Measurements from ENCODE around the gene IL19. TPM values are rescaled to one million over a fixed set of nuclear protein-coding genes. Genes with fewer than 3 reads are reported as not detected.
A peak's percentile ranks its signal among the peaks of the same experiment; 100 is the strongest.

Gene IL19
- total and polyA plus RNA-seq, 9 of the 15 experiments (the other 6 are each of a cell fraction or from before 2014, with no cell fraction given) = not detected

DNA sequence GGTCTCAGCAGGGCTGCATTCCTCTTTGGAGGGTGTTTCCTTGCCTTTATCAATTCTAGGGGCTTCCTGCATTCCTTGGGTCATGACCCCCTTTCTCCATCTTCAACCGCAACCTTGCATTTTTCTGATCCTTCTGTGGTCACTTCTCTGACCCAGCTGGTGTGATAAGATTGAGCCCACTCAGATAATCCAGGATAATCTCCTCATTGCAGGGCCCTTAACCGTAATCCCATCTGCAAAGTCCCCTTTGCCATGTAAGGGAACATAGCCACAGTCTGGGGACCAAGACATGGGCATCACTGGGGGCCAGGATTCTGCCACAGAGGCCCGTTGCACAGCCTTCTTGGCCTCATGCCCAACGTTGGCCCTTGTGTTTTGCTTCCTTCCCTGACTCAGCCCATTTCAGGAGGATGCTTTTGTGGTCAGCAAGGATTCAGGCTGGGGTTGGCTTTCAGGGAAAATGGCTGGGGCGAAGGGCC lies 35.0 kb upstream of the IL19 start (continued):
- TF ChIP-seq, protein P1, sequence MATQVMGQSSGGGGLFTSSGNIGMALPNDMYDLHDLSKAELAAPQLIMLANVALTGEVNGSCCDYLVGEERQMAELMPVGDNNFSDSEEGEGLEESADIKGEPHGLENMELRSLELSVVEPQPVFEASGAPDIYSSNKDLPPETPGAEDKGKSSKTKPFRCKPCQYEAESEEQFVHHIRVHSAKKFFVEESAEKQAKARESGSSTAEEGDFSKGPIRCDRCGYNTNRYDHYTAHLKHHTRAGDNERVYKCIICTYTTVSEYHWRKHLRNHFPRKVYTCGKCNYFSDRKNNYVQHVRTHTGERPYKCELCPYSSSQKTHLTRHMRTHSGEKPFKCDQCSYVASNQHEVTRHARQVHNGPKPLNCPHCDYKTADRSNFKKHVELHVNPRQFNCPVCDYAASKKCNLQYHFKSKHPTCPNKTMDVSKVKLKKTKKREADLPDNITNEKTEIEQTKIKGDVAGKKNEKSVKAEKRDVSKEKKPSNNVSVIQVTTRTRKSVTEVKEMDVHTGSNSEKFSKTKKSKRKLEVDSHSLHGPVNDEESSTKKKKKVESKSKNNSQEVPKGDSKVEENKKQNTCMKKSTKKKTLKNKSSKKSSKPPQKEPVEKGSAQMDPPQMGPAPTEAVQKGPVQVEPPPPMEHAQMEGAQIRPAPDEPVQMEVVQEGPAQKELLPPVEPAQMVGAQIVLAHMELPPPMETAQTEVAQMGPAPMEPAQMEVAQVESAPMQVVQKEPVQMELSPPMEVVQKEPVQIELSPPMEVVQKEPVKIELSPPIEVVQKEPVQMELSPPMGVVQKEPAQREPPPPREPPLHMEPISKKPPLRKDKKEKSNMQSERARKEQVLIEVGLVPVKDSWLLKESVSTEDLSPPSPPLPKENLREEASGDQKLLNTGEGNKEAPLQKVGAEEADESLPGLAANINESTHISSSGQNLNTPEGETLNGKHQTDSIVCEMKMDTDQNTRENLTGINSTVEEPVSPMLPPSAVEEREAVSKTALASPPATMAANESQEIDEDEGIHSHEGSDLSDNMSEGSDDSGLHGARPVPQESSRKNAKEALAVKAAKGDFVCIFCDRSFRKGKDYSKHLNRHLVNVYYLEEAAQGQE (IDR thresholded peaks at IDR 0.05; ENCODE audit: borderline replicate concordance) = no peak
- TF ChIP-seq, protein P1 (CRISPR knock-in tag; IDR thresholded peaks at IDR 0.05; ENCODE audit: low read depth) = no peak
- TF ChIP-seq ZNF239 (CRISPR knock-in tag; IDR thresholded peaks at IDR 0.05) (peak; percentile 53; the same call in 1 of the 2 replicates), FOXA3 (CRISPR knock-in tag; conservative IDR thresholded peaks at IDR 0.05 in 1 of 2, IDR thresholded peaks at IDR 0.05 in 1 of 2) (peak; percentile 46 to 56; a peak in 2 of 4 replicates), VEZF1 (CRISPR knock-in tag; IDR thresholded peaks at IDR 0.05) (peak; percentile 66), NFYB (IDR thresholded peaks at IDR 0.05; ENCODE audit: extremely low read depth, insufficient read length) (no peak), PURB (CRISPR knock-in tag; IDR thresholded peaks at IDR 0.05; ENCODE audit: low read depth) (no peak)
- TF ChIP-seq, protein P2, sequence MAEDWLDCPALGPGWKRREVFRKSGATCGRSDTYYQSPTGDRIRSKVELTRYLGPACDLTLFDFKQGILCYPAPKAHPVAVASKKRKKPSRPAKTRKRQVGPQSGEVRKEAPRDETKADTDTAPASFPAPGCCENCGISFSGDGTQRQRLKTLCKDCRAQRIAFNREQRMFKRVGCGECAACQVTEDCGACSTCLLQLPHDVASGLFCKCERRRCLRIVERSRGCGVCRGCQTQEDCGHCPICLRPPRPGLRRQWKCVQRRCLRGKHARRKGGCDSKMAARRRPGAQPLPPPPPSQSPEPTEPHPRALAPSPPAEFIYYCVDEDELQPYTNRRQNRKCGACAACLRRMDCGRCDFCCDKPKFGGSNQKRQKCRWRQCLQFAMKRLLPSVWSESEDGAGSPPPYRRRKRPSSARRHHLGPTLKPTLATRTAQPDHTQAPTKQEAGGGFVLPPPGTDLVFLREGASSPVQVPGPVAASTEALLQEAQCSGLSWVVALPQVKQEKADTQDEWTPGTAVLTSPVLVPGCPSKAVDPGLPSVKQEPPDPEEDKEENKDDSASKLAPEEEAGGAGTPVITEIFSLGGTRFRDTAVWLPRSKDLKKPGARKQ (CRISPR knock-in tag; IDR thresholded peaks at IDR 0.05) = no peak

Measured in K562 (cell line).